GM12875 (cell line): ENCODE data around the gene BRI3BP.
"Not testable (repeated sequence)": the region's sequence is repeated elsewhere in the genome, so short reads cannot be mapped to it uniquely, and the experiment has no call there.

Experiments used
- H3K4me3 ChIP-seq: one replicate; pipeline ENCODE4 v1.5.1; 2011; ENCODE audit warnings: low read depth, low read length, control low read depth
- CTCF ChIP-seq: IDR thresholded peaks from 2 replicates; pipeline ENCODE4 v1.5.1; 2011; ENCODE audit warnings: low read depth, mild to moderate bottlenecking, control low read depth, inconsistent platforms, low read length, moderate library complexity, borderline replicate concordance; ENCODE audit not compliant: insufficient read depth

BRI3BP gene

GRCh38 chr12:124972211-124972610 is 21.2 kb upstream of the BRI3BP start:
- H3K4me3 ChIP-seq: no peak overlapping the region
- no peak for TF ChIP-seq CTCF

GRCh38 chr12:124975276-124975675 is 18.2 kb upstream of the BRI3BP start:
- TF ChIP-seq CTCF: no peak

GRCh38 chr12:124976999-124977398 is 16.4 kb upstream of the BRI3BP start:
- no peak for TF ChIP-seq CTCF
- no peak overlapping the region for H3K4me3 ChIP-seq

More at GRCh38 chr12:124975276-124975675, 18.2 kb upstream of the BRI3BP start:
- no peak overlapping the region for H3K4me3 ChIP-seq

GRCh38 chr12:124979568-124979967 is 13.9 kb upstream of the BRI3BP start:
- TF ChIP-seq CTCF: no peak
- no peak overlapping the region for H3K4me3 ChIP-seq

- no peak for TF ChIP-seq CTCF
- no peak overlapping the region for H3K4me3 ChIP-seq
Measured at GRCh38 chr12:124980098-124980892, 13.2 kb upstream of the BRI3BP start.

- H3K4me3 ChIP-seq: not testable (repeated sequence)
Measured at GRCh38 chr12:124986876-124987275, 6.6 kb upstream of the BRI3BP start.

- peak overlapping the region; percentile 44 for H3K4me3 ChIP-seq
- TF ChIP-seq CTCF: peak; percentile 65
Measured at GRCh38 chr12:124992874-124993625, 395 bp upstream of the BRI3BP start.
